Dermis blood vessel endothelial cell (primary cell): Measurements from ENCODE around the gene KCNC4. TPM values are rescaled to one million over a fixed set of nuclear protein-coding genes. Genes with fewer than 3 reads are reported as not detected.

Experiments
- DNase-seq: peaks from one replicate; pipeline ENCODE4 v3.0.0; 2010
- total RNA-seq: library from RNA; depleted of rRNA; stranded (reverse); fragments of >200 nt; gene quantifications from 2 replicates; pipeline ENCODE4 v1.2.3, GENCODE V29; 2014

The KCNC4 gene
- total RNA-seq, 1 donor from 2014 or later = 5.8 TPM

GRCh38 chr1:110258734-110259133, 48.6 kb downstream of the KCNC4 start:
- no peak for DNase-seq

GRCh38 chr1:110259770-110260169, 49.7 kb downstream of the KCNC4 start:
- DNase-seq = no peak

Other genes with a start within 250 kb of the KCNC4 start
- 47.1 and 62.7 TPM in 2 replicates for gene AHCYL1, start 225.5 kb upstream of the KCNC4 start, total RNA-seq
- gene STRIP1, start 175.7 kb upstream of the KCNC4 start, total RNA-seq = 50.4 and 55.1 TPM in 2 replicates
- not detected in 2 replicates for gene ALX3, start 139.6 kb upstream of the KCNC4 start, total RNA-seq
- not detected in 2 replicates for gene UBL4B, start 97.9 kb upstream of the KCNC4 start, total RNA-seq
- gene SLC6A17, start 59.8 kb upstream of the KCNC4 start, total RNA-seq = 0.51 and 0.84 TPM in 2 replicates
- 43.1 and 43.3 TPM in 2 replicates for gene RBM15, start 129.1 kb downstream of the KCNC4 start, total RNA-seq
- gene SLC16A4, start 180.7 kb downstream of the KCNC4 start, total RNA-seq = 1.4 and 1.7 TPM in 2 replicates
- gene LAMTOR5, start 197.4 kb downstream of the KCNC4 start, total RNA-seq = 24.6 and 61.4 TPM in 2 replicates
- gene PROK1, start 240.8 kb downstream of the KCNC4 start, total RNA-seq = 0.09 TPM in 1 of 2 replicates, not detected in the other